HCT116 (cell line): ENCODE results near the gene HEXD.

ENCODE experiments used
- ATF3 ChIP-seq: IDR thresholded peaks from 2 replicates; pipeline ENCODE4 v1.6.1; 2012
- CBX3 ChIP-seq: IDR thresholded peaks from 2 replicates; pipeline ENCODE4 v1.6.1; 2012; ENCODE audit warnings: low read depth
- ELF1 ChIP-seq: IDR thresholded peaks from 2 replicates; pipeline ENCODE4 v1.6.1; 2012; ENCODE audit warnings: low read depth, borderline replicate concordance
- EZH2 ChIP-seq: fragments of 200-600 bp; sonication (generic); IDR thresholded peaks from 2 replicates; pipeline ENCODE4 v1.6.1; 2017; ENCODE audit warnings: antibody characterized with exemption, mixed run types
- EZH2phosphoT487 ChIP-seq: fragments of 200-600 bp; IDR thresholded peaks from 2 replicates; pipeline ENCODE4 v1.6.1; 2018; ENCODE audit warnings: antibody characterized with exemption, borderline replicate concordance
- JUND ChIP-seq: IDR thresholded peaks from 2 replicates; pipeline ENCODE4 v1.6.1; 2012
- POLR2A ChIP-seq: IDR thresholded peaks from 2 replicates; pipeline ENCODE4 v1.7.0; 2011; ENCODE audit warnings: borderline replicate concordance; ENCODE audit not compliant: insufficient read depth, insufficient read length; ENCODE audit errors: extremely low read depth
- POLR2AphosphoS5 ChIP-seq: IDR thresholded peaks from 2 replicates; pipeline ENCODE4 v1.6.1; 2011; ENCODE audit warnings: mild to moderate bottlenecking, low read depth, low read length, moderate library complexity
- TF ChIP-seq, protein P1 (sequence below), 3 experiments: fragments of 200-600 bp in 1 of 3; sonication (generic) in 1 of 3; IDR thresholded peaks in 2 of 3; conservative IDR thresholded peaks in 1 of 3; 2 replicates each; pipeline ENCODE4 v1.5.1; 2012 to 2017; ENCODE audit warnings: low read depth in 2 of 3, low read length in 2 of 3, antibody characterized with exemption in 1 of 3, borderline replicate concordance in 1 of 3, control low read depth in 1 of 3, mild to moderate bottlenecking in 1 of 3, mixed read lengths in 1 of 3, mixed run types in 1 of 3, moderate library complexity in 1 of 3; ENCODE audit not compliant: insufficient read depth in 1 of 3
- TF ChIP-seq, protein P2 (sequence below): IDR thresholded peaks from 2 replicates; pipeline ENCODE4 v1.6.1; 2012; ENCODE audit warnings: low read depth
- TF ChIP-seq, protein P3 (sequence below): IDR thresholded peaks from 2 replicates; pipeline ENCODE4 v1.6.1; 2012

DNA sequence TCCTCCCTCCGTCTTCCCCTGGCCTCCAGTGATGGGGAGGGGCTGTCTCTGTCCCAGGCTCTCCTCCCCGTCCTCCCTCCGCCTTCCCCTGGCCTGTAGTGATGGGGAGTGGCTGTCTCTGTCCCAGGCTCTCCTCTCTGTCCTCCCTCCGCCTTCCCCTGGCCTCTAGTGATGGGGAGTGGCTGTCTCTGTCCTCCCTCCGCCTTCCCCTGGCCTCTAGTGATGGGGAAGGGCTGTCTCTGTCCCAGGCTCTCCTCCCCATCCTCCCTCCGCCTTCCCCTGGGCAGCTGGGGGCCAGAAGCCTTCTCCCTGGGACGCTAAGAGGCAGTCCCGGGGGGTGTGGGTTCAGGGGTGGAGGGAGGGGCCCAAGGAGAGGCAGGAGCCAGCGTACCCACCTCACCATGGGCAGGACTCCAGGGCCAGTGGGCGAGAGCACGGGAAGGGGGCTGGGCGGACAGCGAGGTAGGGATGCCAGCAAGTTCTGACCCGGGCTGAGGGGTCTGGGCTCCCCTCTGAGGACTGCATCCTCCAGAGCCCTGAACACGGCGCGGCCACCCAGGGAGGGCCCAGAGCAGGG lies 31.8 kb upstream of the HEXD start:
- TF ChIP-seq, protein P1, sequence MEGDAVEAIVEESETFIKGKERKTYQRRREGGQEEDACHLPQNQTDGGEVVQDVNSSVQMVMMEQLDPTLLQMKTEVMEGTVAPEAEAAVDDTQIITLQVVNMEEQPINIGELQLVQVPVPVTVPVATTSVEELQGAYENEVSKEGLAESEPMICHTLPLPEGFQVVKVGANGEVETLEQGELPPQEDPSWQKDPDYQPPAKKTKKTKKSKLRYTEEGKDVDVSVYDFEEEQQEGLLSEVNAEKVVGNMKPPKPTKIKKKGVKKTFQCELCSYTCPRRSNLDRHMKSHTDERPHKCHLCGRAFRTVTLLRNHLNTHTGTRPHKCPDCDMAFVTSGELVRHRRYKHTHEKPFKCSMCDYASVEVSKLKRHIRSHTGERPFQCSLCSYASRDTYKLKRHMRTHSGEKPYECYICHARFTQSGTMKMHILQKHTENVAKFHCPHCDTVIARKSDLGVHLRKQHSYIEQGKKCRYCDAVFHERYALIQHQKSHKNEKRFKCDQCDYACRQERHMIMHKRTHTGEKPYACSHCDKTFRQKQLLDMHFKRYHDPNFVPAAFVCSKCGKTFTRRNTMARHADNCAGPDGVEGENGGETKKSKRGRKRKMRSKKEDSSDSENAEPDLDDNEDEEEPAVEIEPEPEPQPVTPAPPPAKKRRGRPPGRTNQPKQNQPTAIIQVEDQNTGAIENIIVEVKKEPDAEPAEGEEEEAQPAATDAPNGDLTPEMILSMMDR (IDR thresholded peaks at IDR 0.05 in 2 of 3, conservative IDR thresholded peaks at IDR 0.05 in 1 of 3; ENCODE audit: borderline replicate concordance in 1 of 3, insufficient read depth in 1 of 3, low read depth in 2 of 3, low read length in 2 of 3), result no peak
- TF ChIP-seq ATF3, result no peak
- TF ChIP-seq JUND, result no peak
- TF ChIP-seq ELF1, result no peak
- no peak for TF ChIP-seq POLR2A
- no peak for TF ChIP-seq CBX3
- TF ChIP-seq POLR2AphosphoS5, result no peak
- TF ChIP-seq EZH2, result no peak
- TF ChIP-seq, protein P2, sequence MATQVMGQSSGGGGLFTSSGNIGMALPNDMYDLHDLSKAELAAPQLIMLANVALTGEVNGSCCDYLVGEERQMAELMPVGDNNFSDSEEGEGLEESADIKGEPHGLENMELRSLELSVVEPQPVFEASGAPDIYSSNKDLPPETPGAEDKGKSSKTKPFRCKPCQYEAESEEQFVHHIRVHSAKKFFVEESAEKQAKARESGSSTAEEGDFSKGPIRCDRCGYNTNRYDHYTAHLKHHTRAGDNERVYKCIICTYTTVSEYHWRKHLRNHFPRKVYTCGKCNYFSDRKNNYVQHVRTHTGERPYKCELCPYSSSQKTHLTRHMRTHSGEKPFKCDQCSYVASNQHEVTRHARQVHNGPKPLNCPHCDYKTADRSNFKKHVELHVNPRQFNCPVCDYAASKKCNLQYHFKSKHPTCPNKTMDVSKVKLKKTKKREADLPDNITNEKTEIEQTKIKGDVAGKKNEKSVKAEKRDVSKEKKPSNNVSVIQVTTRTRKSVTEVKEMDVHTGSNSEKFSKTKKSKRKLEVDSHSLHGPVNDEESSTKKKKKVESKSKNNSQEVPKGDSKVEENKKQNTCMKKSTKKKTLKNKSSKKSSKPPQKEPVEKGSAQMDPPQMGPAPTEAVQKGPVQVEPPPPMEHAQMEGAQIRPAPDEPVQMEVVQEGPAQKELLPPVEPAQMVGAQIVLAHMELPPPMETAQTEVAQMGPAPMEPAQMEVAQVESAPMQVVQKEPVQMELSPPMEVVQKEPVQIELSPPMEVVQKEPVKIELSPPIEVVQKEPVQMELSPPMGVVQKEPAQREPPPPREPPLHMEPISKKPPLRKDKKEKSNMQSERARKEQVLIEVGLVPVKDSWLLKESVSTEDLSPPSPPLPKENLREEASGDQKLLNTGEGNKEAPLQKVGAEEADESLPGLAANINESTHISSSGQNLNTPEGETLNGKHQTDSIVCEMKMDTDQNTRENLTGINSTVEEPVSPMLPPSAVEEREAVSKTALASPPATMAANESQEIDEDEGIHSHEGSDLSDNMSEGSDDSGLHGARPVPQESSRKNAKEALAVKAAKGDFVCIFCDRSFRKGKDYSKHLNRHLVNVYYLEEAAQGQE, result no peak
- TF ChIP-seq, protein P3, sequence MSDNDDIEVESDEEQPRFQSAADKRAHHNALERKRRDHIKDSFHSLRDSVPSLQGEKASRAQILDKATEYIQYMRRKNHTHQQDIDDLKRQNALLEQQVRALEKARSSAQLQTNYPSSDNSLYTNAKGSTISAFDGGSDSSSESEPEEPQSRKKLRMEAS, result no peak
- TF ChIP-seq EZH2phosphoT487, result no peak
